BE2C (cell line): Measurements from ENCODE around the gene YIPF2.

Experiments used
- DNase-seq: peaks from one replicate; pipeline ENCODE4 v3.0.0-alpha.2; 2020
- H3K27me3 ChIP-seq: fragments of 250-450 bp; sonication (Bioruptor Pico); 2 replicates; pipeline ENCODE4 v1.5.1; 2020; ENCODE audit warnings: mild to moderate bottlenecking
- H3K36me3 ChIP-seq: fragments of 250-450 bp; sonication (Bioruptor Pico); 2 replicates; pipeline ENCODE4 v1.5.1; 2020; ENCODE audit warnings: mild to moderate bottlenecking
- H3K4me1 ChIP-seq: fragments of 250-450 bp; sonication (Bioruptor Pico); 2 replicates; pipeline ENCODE4 v1.5.1; 2020
- H3K4me3 ChIP-seq: 2 replicates; pipeline ENCODE4 v1.5.1; 2011; ENCODE audit warnings: low read depth, low read length
- H3K9me3 ChIP-seq: fragments of 250-450 bp; sonication (Bioruptor Pico); 2 replicates; pipeline ENCODE4 v1.5.1; 2020
- TF ChIP-seq, protein P1 (sequence below): IDR thresholded peaks from 2 replicates; pipeline ENCODE4 v1.5.1; 2012; ENCODE audit warnings: mild to moderate bottlenecking, low read depth, low read length

The YIPF2 gene

DNA sequence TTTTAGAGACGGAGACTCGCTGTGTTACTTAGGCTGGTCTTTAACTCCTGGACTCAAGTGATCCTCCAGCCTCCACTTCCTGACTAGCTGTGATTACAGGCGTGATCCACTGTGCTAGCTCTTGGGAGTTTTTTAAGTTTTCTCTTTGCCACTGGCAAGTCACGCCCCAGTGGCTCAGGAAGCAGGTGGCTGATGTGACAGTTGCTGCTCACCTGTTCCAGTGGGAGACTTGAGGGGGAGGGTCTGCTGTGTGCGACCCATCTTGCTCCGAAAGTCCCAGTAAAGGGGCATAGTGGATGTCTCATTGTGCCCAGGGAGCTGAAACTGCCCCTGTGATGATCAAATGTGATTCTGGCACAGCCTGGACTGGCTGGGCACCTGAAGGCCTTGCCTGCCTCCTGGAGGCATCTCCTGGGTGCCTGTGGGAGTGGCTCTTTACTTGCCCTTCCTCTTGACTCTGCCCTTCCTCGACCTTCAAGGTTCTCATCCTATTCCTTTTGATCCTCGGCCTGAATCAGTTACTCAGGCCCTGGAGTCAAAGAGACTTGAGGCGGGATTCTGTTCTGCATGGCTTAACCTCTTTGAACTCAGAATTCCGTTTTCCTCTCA lies 40.2 kb upstream of the YIPF2 start:
- H3K4me3 ChIP-seq = no peak overlapping the region
- peaks cover 21% of the 10 kb centered on the region for H3K36me3 ChIP-seq
- TF ChIP-seq, protein P1, sequence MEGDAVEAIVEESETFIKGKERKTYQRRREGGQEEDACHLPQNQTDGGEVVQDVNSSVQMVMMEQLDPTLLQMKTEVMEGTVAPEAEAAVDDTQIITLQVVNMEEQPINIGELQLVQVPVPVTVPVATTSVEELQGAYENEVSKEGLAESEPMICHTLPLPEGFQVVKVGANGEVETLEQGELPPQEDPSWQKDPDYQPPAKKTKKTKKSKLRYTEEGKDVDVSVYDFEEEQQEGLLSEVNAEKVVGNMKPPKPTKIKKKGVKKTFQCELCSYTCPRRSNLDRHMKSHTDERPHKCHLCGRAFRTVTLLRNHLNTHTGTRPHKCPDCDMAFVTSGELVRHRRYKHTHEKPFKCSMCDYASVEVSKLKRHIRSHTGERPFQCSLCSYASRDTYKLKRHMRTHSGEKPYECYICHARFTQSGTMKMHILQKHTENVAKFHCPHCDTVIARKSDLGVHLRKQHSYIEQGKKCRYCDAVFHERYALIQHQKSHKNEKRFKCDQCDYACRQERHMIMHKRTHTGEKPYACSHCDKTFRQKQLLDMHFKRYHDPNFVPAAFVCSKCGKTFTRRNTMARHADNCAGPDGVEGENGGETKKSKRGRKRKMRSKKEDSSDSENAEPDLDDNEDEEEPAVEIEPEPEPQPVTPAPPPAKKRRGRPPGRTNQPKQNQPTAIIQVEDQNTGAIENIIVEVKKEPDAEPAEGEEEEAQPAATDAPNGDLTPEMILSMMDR = no peak
- no peaks in the 10 kb centered on the region for H3K9me3 ChIP-seq
- H3K4me1 ChIP-seq = no peaks in the 10 kb centered on the region; the same call in 1 of the 2 replicates
- DNase-seq = no peak
- H3K27me3 ChIP-seq = no peaks in the 10 kb centered on the region

DNA sequence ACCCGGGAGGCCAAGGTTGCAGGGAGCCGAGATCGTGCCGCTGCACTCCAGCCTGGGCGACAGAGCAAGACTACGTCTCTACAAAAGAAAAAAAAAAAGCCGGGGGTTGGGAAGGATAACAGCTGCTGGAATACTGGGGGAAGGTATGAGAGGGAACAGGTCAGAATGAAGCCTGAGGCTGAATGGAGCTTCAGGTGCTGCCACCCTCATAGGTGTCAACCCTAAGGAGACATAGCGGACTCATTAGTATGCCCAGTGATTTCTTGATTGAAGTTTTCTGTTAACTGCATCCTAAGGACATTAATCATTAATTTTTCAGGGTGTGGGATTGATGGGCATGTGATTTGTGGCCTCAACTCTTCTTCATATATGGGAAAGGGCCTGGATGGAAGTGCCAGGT lies 38.4 kb upstream of the YIPF2 start:
- H3K36me3 ChIP-seq = peaks cover 23% of the 10 kb centered on the region
- H3K4me1 ChIP-seq = no peaks in the 10 kb centered on the region; the same call in 1 of the 2 replicates
- H3K27me3 ChIP-seq = no peaks in the 10 kb centered on the region
- no peaks in the 10 kb centered on the region; the same call in 1 of the 2 replicates for H3K9me3 ChIP-seq
- no peak overlapping the region for H3K4me3 ChIP-seq
- TF ChIP-seq, protein P1 = no peak
- DNase-seq = no peak

DNA sequence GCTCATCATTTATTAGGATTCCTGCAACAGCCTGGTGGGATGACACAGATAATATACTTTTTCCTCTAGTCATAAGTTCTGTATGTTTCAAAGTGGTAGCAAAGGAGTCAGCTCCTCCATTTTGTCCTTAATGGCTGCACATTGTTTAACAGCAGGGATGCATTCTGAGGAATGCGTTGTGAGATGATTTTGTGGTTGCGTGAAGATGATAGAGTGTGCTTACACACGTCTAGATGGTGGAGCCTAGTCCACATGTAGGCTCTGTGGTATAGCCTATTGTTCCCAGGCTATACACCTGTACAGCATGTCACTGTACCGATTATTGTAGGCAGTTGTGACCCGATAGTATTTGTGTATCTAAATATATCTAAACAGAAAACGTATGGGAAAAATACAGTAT lies 37.0 kb upstream of the YIPF2 start:
- Histone ChIP-seq H3K27me3 (no peaks in the 10 kb centered on the region), H3K4me1 (no peaks in the 10 kb centered on the region; the same call in 1 of the 2 replicates), H3K4me3 (no peak overlapping the region), H3K9me3 (no peaks in the 10 kb centered on the region; the same call in 1 of the 2 replicates), H3K36me3 (peaks cover 23% of the 10 kb centered on the region)
- DNase-seq = no peak
- TF ChIP-seq, protein P1 = no peak

DNA sequence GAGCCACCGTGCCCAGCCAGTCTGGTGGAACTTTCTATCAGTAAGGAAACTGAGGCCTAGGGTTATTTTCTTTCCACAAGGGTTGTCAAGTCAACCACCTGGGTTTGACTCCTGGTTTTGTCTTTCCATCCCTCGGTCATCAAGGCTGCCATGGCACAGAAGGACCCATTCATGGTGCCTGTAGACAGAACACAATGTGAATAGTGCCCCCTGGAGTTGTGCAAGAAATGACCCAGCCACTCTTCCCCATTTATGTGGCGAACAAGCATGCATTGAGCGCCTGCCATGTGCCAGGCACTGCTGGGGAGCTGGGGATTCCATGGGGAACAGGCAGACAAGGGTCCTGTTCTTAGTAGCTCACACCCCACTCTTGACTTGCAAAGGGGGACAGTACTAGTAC lies 36.5 kb upstream of the YIPF2 start:
- no peak for DNase-seq
- no peaks in the 10 kb centered on the region for H3K27me3 ChIP-seq
- H3K36me3 ChIP-seq = peaks cover 23% of the 10 kb centered on the region
- H3K4me3 ChIP-seq = no peak overlapping the region
- H3K4me1 ChIP-seq = no peaks in the 10 kb centered on the region; the same call in 1 of the 2 replicates
- H3K9me3 ChIP-seq = no peaks in the 10 kb centered on the region; the same call in 1 of the 2 replicates
- TF ChIP-seq, protein P1 = peak; percentile 30

DNA sequence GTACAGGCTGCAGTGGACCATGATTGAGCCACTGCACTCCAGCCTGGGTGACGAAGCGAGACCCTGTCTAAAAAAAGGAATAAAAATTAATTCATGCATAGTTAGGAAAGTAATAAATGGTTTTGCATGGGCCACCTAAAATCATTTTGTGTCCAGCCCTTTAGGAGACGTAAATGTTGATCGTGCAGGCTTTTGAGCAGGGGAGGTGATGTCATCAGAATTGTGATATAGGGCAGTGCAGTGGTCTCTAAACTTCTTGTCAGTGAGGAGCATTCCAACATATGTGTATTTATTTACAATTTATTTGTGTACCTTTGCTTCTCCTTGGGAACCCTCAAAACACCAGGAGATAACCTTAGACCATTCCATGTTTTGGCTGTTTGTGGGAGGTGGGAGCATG lies 35.4 kb upstream of the YIPF2 start:
- DNase-seq = no peak
- H3K27me3 ChIP-seq = no peaks in the 10 kb centered on the region
- H3K36me3 ChIP-seq = peaks cover 18% of the 10 kb centered on the region
- no peak overlapping the region for H3K4me3 ChIP-seq
- no peaks in the 10 kb centered on the region; the same call in 1 of the 2 replicates for H3K4me1 ChIP-seq
- TF ChIP-seq, protein P1 = no peak
- H3K9me3 ChIP-seq = no peaks in the 10 kb centered on the region; the same call in 1 of the 2 replicates

DNA sequence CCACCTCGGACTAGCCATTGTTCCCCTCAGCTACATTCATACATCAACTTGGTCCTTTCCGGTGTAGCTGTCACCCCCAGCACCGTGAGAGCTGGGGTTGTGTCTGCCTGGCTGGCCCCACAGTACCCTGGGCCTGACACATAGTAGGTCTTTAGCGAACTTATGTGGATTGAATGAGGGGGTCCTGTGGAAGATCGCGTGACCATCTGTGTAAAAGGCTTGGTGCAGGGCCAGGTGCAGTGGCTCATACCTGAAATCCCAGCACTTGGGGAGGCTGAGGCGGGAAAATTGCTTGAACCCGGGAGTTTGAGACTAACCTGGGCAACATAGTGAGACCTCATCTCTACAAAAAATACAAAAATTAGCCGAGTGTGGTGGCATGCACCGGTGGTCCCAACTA lies 34.4 kb upstream of the YIPF2 start:
- H3K27me3 ChIP-seq = no peaks in the 10 kb centered on the region
- no peak for DNase-seq
- peaks cover 17% of the 10 kb centered on the region for H3K36me3 ChIP-seq
- H3K4me1 ChIP-seq = no peaks in the 10 kb centered on the region; the same call in 1 of the 2 replicates
- peak overlapping the region; percentile 98; the same call in 1 of the 2 replicates for H3K4me3 ChIP-seq
- TF ChIP-seq, protein P1 = no peak
- no peaks in the 10 kb centered on the region; the same call in 1 of the 2 replicates for H3K9me3 ChIP-seq
